GM12864 (cell line): ENCODE measurements around the gene NLGN2.

ENCODE experiments used
- DNase-seq: peaks from one replicate; pipeline ENCODE4 v3.0.0-alpha.2; 2011; ENCODE audit warnings: low read depth
- H3K4me3 ChIP-seq: 2 replicates; pipeline ENCODE4 v1.5.1; 2011; ENCODE audit warnings: mild to moderate bottlenecking, low read depth, low read length, control low read depth
- CTCF ChIP-seq: IDR thresholded peaks from 2 replicates; pipeline ENCODE4 v1.5.1; 2011; ENCODE audit warnings: low read depth, mild to moderate bottlenecking, moderate library complexity, low read length, control low read depth, inconsistent platforms; ENCODE audit errors: missing control alignments

Gene NLGN2

GRCh38 chr17:7393613-7394451 lies 13.8 kb upstream of the NLGN2 start:
- no peak for DNase-seq
- peak overlapping the region; percentile 77 for H3K4me3 ChIP-seq
- TF ChIP-seq CTCF = no peak

DNA sequence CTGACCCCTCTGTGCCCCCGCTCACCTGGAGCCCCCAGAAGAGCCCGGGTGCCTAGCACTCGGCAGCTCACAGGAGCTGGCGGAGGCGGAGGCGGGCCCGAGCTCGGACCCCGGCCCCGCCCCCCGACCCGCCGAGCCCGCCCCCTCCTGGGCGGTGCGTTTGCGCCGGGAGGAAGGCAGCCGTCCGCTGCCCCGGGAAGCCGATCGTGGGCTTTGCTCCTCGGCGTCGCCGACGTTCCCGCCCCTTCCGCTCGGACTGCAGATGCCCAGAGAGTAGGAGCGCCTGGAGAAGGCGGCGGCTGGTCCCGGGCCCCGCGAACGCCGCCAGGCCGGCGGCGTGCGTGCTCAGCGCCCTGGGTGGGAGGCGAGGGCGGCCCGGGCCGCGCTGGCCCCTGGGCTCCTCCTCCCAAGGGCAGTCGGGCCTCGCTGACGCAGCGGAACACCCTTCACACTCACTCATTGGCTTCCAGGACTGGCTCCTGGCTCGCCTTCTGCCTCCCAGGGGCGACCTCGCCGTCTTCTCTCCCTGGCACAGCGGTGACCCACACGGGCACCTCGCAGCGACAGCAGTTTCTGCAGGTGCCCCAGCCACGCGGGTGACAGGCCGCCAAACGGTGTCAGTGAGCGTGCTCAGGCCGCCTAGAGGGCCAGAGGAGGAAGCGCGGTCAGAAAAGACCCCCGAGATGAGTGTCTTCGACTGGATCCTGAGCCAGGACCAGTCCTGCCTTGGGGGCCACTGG lies 13.0 kb upstream of the NLGN2 start, which contains the start of gene PLSCR3:
Gene PLSCR3, minus strand, starts transcription at position 74 of the 740 bp plus-strand sequence. CDS start 415 bp downstream, outside the sequence.
- DNase-seq = peak; percentile 40
- peak; percentile 59 for TF ChIP-seq CTCF
- H3K4me3 ChIP-seq = peak within 1 kb of the TSS; percentile 77

- no peak for TF ChIP-seq CTCF
- DNase-seq = no peak
- no peak overlapping the region for H3K4me3 ChIP-seq
Observed at GRCh38 chr17:7396147-7396546, 11.5 kb upstream of the NLGN2 start.

- H3K4me3 ChIP-seq = no peak overlapping the region
- no peak for DNase-seq
- TF ChIP-seq CTCF = no peak
Observed at GRCh38 chr17:7398612-7399011, 9.0 kb upstream of the NLGN2 start.

- H3K4me3 ChIP-seq = peak overlapping the region; percentile 92
- TF ChIP-seq CTCF = no peak
- no peak for DNase-seq
Observed at GRCh38 chr17:7403043-7403726, 4.5 kb upstream of the NLGN2 start.

DNA sequence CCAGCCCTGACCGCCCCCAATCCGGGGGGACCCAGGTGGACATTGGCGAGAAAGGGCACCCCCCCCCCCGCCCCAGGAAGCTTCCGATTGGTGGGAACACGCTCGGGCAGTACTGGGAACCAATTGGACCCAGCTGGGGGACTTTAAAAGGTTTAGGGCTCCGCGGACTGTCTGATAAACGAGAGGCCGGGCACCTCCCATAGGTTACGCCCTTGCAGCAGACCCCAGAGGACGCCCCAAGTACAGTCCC lies 4.0 kb upstream of the NLGN2 start:
- DNase-seq = no peak
- H3K4me3 ChIP-seq = peak overlapping the region; percentile 92
- no peak for TF ChIP-seq CTCF
